GM19025 (cell line): Measurements from ENCODE around the gene ILDR1.
"Not testable (repeated sequence)": the region's sequence is repeated elsewhere in the genome, so short reads cannot be mapped to it uniquely, and the experiment has no call there.

Experiments used
- ATAC-seq: cut with Tn5 transposase; IDR thresholded peaks from one replicate; pipeline ENCODE4 v1.9.1; 2021; ENCODE audit warnings: mild to moderate bottlenecking, low read depth, moderate library complexity; ENCODE audit not compliant: unreplicated experiment

ILDR1 gene

DNA sequence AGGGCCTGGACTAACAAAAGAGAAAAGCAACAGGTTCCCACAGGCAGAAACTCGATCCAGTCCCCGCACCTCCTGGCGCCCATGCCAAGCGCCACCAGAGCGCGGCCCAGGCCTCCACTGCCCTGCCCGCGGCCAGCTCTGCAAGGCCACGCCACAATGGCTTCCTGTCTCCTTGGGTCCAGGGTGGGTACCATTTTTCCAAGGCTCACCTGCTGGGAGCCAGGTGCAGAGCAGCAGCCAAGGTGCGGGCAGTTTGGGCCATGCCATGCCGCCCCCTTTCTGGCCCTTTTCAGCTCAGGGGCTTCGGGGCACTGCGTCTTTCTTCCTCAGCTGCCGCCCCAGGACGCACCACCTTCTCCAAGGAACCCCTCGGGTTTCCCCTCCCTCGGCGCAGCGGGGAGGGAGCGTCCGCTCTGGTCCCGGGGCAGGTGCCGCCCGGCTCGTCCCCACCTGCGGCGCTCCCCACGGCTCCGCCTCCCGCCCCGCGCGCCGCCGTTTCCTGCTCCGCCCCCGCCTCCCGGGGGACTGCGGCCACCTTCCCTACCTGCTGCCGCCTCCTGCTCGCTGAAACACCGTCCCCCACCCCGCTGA is at the start of gene ILDR1:
ILDR1 (minus strand) TSS at position 437 of the 591 bp plus-strand sequence; CDS start at position 267, 170 bp downstream.
- no peak for ATAC-seq

DNA sequence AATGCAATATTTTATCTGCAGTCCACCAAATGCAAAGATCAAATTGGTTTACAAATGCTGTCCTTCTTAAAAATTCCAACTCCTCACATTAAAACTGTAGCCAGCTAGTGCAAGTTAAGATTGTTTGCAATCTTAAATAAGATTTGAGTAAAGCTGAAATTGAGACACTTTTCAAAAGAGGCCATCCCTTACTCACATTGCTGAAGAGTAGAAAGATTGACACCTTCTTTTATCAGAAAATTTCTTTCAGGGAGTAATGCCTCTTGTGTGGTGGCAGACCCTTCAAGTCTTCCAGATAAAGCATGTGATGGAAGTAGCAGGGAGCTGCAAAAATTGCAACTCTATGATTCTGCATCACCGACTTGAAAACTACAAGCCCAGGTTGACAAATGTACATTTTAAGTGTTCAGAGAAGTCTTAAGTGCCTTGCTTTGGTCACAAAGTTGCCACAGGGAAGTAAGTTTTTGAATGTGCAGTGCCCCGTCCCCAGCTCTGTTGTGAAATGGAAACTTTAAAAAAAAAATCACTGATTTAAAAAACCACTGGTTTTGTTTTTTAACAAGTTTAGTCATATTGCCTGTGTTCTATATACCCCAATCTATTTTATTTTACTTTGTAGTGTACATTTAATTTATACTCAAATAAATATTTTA is 45.7 kb upstream of the ILDR1 start:
- ATAC-seq: no peak

DNA sequence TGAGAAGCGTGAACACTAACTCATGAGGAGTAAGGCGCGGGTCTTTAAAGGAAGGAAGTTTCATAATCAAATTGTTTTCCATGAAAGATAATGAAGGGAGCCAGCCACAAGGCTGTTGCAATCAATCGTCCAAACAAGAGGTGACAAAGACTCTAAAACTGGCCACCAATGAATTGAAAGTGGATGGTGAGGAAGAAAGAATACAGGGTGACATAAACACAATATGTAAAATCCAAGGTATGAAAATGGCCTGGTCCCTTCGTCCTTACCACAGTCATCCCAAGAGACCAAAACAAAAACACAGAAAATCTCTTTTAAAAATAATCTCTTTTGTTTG is 45.1 kb upstream of the ILDR1 start:
- peak; percentile 62 for ATAC-seq

DNA sequence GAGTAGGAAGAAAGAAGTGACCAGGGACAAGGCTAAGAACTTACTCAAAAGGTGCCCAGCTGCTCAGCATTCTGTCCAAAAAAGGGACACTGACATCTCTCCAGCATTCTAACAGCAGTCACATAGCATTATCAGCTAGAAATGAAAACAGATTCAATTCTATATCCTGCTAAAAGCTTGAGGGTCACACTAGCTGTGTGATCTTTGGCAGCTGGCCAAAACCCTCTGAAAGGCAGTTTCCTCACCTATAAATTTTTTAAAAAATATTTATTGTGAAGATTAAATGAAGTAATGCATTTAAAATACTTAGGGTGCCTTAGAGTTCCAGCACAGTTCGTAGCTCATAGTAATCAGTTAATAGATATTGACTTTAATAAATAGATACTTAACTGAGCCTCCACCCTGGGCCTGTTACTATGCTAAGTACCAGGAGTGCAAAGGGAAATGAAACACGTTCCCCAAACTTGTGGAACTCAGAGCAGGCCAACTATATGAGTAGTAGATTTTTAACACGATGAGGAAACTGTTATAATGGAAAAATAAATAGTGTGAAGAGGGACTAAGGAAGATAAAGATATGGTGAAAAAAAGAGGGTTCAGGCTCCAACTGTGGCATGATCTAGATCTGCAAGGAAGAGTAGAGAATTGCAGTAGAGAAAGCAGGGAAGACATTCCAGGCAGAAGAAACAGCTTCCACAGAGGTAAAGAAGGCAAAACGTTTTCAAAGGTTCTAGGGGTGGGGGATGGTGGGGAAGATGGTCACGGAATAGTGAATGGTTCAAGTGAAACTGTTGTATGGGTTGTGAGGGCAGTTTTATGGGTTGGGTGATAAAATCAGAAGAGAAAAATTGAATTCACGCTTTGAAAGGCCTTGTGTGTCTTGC is 44.5 kb upstream of the ILDR1 start:
- peak; percentile 15 for ATAC-seq

DNA sequence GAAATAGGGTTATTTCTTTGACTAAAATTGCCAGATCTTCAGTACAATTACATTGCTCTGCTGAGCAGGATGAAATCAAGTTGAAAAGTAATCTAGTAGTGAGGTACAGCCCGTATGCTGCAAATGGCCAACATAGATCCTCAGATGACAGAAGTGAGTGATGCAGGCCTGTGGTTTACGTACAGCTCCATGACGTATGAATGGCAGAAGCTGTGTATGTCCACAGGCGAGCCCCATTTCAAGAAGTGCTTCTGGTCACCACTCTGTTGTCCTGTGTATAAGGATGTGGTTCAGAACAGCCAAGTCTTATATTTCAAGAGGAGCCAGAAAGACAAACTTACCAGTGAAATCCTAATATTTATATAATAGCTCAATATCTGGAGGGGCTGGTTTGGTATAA is 42.3 kb upstream of the ILDR1 start:
- ATAC-seq: no peak

DNA sequence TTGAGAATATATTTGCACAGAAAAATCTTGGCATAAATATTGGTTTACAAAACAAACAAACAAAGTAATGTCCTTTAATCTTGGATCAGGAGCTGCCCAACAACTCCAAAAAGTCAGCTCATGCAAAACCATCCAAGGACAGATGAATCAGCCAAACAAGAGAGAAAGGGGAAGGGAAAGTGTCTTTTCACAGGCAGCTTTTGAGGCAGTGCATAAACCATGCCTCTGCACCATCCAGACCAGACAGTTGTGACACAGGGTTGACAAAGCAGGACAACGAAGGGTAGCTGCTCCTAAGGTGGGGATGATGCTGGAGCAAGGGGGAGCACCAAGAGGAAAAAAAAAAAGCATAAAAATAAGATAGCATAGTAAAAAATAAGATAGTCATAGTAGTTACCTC is 41.9 kb upstream of the ILDR1 start:
- ATAC-seq: no peak

DNA sequence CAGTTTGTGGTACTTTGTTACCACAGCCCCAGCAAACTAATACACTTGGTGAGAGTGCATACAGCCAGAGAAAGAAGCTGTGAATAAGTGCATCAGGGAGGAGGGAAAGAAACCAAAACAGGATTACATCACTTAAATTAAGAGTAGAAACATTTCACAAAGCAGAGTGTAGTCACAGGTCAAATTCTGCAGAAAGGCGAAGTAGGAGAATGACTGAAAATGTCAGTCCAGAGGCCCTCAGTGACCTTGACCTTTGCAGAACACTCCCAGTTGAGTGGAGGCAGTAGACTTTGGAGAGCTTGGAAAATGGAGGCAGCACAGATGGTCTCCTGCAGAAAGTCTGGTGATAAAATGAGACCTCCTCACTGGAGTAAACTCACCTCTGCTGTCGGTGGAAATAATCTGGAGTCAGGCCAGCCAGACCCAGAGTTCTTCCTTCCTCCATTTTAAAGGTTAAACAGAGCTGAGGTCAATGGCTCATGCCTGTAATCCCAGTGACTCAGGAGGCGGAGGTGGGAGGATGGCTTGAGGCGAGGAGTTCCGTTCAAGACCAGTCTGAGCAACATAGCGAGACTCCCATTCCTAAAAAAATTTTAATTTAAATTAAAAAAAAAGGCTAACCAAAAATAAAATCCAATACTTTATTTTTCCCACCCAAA is 38.1 kb upstream of the ILDR1 start:
- ATAC-seq: no peak

DNA sequence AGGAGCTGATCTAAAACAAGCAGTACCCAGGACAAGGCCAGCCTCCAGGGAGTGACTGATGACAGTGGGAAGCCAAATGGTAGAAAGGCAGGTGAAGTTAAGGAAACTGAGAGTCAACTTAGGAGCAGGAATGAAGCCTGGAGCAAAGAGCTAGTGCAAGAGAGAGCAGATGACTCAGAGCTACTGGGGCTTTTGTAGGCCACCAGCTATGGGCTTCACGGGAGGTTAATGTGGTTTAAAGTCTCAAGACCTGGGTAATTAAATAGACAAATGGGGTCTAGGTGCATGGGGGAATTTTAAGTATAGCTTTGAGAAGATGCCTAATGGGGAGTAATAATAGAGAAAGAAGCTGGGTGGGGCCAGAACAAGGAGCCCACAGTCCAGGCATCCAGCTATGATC is 36.2 kb upstream of the ILDR1 start:
- ATAC-seq: peak; percentile 54

DNA sequence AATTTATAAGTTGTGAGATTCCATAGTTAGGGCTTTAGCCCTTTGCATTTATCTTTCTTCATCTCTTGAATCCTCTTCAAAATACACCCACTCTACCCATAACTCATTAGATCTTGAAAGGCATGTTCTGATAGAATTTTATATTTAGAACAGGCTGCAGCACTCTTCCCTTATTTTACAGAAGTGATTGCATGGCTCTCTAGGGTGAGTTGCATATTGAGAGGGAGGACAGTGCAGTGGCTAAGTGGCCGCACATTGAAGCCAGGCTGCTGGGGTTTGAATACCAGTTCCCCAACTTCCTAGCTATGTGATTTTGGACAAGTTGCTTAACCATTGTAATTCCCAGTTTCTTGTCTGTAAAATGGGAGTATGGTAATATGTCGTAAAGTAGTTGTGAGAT is 35.6 kb upstream of the ILDR1 start:
- ATAC-seq: no peak

DNA sequence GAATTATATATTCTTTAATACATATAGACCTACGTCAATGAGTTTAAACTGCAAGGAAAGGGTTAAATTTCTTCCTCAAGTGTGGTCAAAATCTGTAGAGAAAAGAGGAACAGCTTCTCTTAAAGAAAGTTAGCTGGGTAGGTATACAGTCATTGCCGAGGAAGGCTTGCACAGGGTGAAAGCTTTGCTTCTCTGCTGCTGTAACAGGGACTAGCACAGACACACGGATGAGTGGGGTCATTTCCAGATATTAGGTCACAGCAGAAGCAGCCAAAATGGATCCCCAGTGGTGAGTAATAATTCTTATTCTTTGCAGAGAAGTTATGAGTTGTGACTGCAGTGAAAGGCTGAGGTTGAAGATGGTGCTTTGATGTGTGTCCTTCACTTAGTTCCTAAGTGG is 33.2 kb upstream of the ILDR1 start, which contains the start of gene CD86:
CD86 (plus strand) TSS at position 148 of the 400 bp plus-strand sequence; CDS start at position 276, 128 bp downstream.
- peak; percentile 84 for ATAC-seq

DNA sequence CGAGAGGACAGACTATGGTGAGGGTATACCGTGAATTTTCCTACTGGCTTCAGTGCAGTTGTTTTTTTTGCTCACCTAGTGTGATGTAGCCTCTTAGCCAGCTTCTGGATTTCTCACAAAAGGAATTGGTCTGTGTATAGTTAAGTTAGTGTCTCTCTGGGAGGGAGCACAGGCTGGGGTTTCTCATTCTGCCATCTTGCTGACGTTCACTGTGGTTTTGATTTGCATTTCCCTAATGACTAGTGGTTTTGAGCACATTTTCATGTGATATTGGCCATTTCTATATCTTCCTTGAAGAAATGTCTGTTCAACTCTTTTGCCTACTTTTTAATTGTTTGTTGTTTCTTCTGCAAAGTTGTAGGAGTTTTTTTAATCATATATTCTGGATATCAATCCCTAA is 30.9 kb upstream of the ILDR1 start:
- ATAC-seq: no peak

DNA sequence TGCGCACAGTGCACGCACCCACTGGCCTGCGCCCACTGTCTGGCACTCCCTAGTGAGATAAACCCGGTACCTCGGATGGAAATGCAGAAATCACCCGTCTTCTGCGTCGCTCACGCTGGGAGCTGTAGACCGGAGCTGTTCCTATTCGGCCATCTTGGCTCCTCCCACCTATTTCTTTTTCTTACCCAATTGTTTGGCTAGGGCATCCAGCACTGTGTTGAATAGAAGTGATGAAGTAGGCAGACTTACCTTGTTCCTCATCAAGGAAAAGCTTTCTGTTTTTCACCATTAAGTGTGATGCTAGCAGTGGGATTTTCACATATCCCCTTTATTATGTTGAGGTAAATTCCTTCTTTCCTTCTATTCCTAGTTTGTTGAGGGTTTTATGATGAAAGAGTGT is 25.7 kb upstream of the ILDR1 start:
- not testable (repeated sequence) for ATAC-seq

DNA sequence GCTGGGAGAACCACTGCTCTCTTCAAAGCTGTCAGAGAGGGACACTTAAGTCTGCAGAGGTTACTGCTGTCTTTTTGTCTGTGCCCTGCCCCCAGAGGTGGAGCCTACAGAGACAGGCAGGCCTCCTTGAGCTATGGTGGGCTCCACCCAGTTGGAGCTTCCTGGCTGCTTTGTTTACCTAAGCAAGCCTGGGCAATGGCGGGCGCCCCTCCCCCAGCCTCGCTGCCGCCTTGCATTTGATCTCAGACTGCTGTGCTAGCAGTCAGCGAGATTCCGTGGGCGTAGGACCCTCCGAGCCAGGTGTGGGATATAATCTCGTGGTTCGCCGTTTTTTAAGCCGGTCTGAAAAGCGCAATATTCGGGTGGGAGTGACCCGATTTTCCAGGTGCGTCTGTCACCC is 25.2 kb upstream of the ILDR1 start:
- ATAC-seq: not testable (repeated sequence)

DNA sequence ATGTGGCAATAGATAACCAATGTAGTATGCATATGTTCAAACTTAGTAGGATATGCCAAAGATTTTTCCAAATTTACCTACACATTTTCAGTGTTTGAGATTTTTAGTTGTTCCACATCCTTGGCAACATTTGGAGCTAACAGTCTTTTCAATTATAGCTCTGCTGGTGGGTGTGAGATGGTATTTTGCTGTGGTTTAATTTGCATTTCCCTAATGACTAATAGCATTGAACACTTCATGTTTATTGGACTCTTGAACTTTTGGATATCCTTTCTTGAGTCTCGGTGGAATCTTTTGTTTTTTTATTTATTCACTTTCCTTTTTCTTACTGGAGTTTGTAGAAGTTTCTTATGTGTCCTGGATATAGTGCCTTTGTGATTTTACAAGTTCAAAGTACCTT is 11.0 kb upstream of the ILDR1 start:
- ATAC-seq: no peak

DNA sequence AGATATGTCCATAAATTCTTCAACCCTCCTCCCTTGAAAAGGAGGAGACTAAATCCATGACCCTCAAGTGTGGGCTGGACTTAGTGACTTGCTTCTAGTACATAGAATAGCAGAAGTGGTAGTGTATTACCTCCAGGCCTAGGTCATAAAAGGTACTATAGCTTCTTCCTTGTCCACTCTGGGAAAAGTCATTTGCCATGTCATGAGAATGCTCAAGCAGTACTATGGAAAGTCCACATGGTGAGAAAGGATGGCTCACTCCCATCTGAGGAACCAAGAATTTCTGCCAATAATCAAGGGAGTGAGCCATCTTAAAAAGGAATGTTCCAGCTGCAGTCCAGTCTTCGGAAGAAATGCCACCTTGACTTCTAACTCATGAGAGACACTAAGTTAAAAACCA is 10.5 kb upstream of the ILDR1 start:
- ATAC-seq: no peak

DNA sequence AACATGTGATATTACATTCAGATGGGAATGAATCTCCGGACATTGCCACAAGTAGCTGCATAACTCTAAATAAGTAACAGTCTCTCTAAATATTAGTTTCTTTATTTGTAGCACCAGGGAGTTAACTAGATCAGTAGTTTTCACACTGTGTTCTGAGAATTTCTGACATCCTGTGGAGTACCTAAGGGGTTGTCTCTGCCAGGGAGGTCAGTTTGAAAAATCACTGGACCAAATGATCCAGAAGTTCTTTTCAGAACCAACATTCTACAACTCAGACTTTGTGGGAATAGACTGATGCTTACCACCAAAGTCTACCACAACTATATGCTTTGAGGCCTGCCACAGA is 9.0 kb upstream of the ILDR1 start:
- ATAC-seq: peak; percentile 34

DNA sequence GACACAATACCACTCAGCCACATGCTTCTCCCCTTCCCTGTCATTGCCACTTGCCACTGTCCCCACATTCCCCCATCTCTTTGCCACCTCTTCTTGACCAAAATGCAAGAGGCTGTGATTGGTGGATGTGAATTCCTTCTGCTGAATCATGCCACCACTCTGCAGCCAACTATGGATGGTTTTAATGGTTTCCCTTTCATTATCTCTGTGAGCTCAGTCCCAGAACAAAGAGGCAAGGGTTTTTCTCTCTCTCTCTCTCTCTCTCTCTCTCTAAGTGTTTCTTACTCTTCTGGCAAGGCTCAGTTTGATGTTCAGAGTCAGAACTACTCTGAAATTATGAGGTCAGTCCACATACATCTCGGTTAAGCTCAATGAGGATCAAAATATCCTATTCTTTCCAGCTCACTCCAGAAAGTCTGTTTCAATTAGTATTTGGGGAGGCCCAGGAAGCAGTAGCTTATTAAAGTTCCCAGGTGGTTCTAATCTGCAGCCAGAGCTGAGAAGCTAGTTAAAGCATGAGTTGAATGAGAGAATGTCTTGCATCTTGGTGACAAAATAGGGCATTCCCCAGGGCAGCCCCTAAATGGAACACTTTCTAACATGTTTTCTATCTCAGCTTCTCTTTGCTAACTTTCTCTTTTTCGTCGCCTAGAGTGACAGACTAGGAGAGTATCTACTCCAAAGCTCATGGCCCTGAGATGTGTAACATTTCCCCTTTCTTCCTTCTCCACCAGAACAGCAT is 8.5 kb upstream of the ILDR1 start:
- peak; percentile 54 for ATAC-seq

DNA sequence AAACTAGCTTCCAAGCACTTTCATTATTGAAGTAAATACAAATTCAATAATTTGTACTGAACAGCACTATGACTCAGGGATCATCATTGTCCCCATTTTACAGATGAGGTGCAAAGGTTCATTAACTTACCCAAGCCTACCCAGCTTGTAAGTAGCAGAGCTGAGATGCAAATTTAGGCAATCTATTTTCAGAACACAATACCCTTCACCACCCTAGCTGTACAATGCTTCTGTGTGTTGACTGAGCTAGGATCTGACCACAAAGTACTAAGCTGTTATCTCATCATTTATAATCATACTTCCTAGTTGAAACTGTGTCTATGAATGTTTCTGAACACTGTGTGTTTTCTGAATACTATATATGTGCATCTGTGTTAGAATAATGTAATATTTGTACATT is 3.2 kb upstream of the ILDR1 start:
- ATAC-seq: peak; percentile 86

DNA sequence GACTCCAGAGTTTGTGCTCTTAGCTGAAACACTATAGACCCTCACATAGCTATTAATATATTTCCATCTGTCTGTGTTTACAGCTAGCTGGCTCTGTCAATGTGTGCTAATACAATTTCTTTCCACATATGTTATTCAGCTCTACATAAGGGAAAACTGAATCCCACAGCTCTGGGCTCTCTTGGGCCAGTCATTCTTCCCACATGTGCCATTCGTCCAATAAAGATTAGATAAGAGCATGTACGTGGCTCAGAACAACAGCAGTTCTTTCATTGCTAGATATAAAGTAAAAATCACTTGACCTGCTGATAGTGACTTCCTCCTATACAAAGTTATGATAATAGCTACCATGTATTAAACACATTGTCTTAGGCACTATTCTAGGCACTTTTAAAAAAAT is 2.8 kb upstream of the ILDR1 start:
- no peak for ATAC-seq

DNA sequence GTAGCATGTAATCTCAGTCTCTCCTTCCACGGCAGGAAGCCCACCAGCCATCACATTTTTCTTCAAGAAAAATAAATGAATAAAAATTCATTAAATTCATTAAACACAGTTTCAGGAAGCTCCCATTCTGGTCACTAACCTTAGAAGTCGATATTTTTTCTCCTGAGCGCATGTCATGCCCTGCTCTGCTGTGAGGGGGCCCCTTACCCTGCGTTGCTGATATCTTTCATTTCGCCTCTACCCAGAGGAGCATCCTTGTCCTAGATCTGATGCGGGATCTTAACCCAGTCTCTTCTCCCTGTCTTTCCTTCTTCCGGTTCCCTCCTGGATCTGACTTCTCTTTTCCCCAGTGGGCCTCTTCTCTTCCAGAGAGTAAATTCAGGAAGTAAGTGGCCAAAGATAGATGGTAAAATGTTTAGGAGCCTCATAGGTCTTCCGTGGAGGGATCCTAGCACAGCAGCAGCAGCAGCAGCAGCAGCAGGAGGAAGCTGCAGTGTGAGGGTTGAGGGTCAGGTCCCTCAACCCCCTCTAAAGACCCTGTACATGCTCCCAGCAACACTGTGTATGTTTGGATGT is 1.4 kb upstream of the ILDR1 start:
- no peak for ATAC-seq
